Immature natural killer cell (primary cell): ENCODE results near the gene SBK3. TPM values are rescaled to one million over a fixed set of nuclear protein-coding genes. Genes with fewer than 3 reads are reported as not detected.
"Not testable (repeated sequence)": the region's sequence is repeated elsewhere in the genome, so short reads cannot be mapped to it uniquely, and the experiment has no call there.

ENCODE experiments used
- DNase-seq, 3 donors: peaks; one replicate each; pipeline ENCODE4 v3.0.0; 2022; ENCODE audit warnings: mixed read lengths in 1 of 3
- H3K27ac Mint-ChIP-seq, 6 donors: one replicate each; pipeline ENCODE4 v1.8.0; 2020; ENCODE audit warnings: mixed read lengths in 6 of 6, mild to moderate bottlenecking in 5 of 6, inconsistent platforms in 4 of 6, moderate library complexity in 3 of 6
- H3K27me3 Mint-ChIP-seq, 3 donors: one replicate each; pipeline ENCODE4 v1.8.0; 2020 to 2021; ENCODE audit warnings: low read depth in 3 of 3, mild to moderate bottlenecking in 3 of 3, mixed read lengths in 3 of 3, moderate library complexity in 3 of 3, inconsistent platforms in 1 of 3
- H3K36me3 Mint-ChIP-seq, 3 donors: one replicate each; pipeline ENCODE4 v1.8.0; 2020; ENCODE audit warnings: mixed read lengths in 3 of 3, inconsistent platforms in 2 of 3, mild to moderate bottlenecking in 2 of 3
- H3K4me1 Mint-ChIP-seq, 2 donors: one replicate each; pipeline ENCODE4 v1.8.0; 2020; ENCODE audit warnings: inconsistent platforms in 2 of 2, mild to moderate bottlenecking in 2 of 2, mixed read lengths in 2 of 2, moderate library complexity in 1 of 2
- H3K4me3 Mint-ChIP-seq, 5 donors: one replicate each; pipeline ENCODE4 v1.8.0; 2020; ENCODE audit warnings: mild to moderate bottlenecking in 5 of 5, mixed read lengths in 5 of 5, inconsistent platforms in 3 of 5, moderate library complexity in 3 of 5
- H3K9me3 Mint-ChIP-seq, 6 donors: one replicate each; pipeline ENCODE4 v1.8.0; 2020; ENCODE audit warnings: mild to moderate bottlenecking in 6 of 6, mixed read lengths in 6 of 6, inconsistent platforms in 4 of 6, moderate library complexity in 3 of 6
- polyA plus RNA-seq, 3 donors: library from polyadenylated mRNA; unstranded; fragments of 300-500 nt; fragmentation: Illumina TruSeq; gene quantifications; one replicate each; pipeline ENCODE4 v1.2.3, GENCODE V29; 2021

Gene SBK3
- polyA plus RNA-seq, 3 donors from 2014 or later: not detected

- peaks cover 4 to 14% (median 14%) of the 10 kb centered on the region in 3 donors for H3K36me3 Mint-ChIP-seq
- peak overlapping the region; percentile 70 to 89 (median 78) for H3K27ac Mint-ChIP-seq
- no peaks in the 10 kb centered on the region for H3K9me3 Mint-ChIP-seq
- H3K4me3 Mint-ChIP-seq: peak overlapping the region; percentile 79 to 93 (median 87)
- peaks cover 9 to 10% (median 9%) of the 10 kb centered on the region in 3 donors for H3K27me3 Mint-ChIP-seq
- peaks cover 28 to 33% of the 10 kb centered on the region in 2 donors for H3K4me1 Mint-ChIP-seq
- no peak for DNase-seq
Observed at GRCh38 chr19:55581145-55581822, 35.9 kb upstream of the SBK3 start.

GRCh38 chr19:55580628-55581144, 35.3 kb upstream of the SBK3 start, which contains the start of gene ZNF579:
TSS of gene ZNF579 (minus strand) at chr19:55580848. CDS start at chr19:55579639, 1,209 bp downstream.
- Mint-ChIP-seq H3K36me3 (peaks cover 4 to 14% (median 14%) of the 10 kb centered on the region in 3 donors), H3K27me3 (peaks cover 8 to 9% (median 9%) of the 10 kb centered on the region in 3 donors), H3K4me3 (peak within 1 kb of the TSS; percentile 87 to 97 (median 93)), H3K27ac (peak within 1 kb of the TSS; percentile 91 to 95 (median 94)), H3K4me1 (peaks cover 28% of the 10 kb centered on the region in 2 donors), H3K9me3 (no peaks in the 10 kb centered on the region)
- DNase-seq: peak; percentile 69 to 74 (median 73)

GRCh38 chr19:55579766-55580621, 34.7 kb upstream of the SBK3 start:
- H3K9me3 Mint-ChIP-seq: no peaks in the 10 kb centered on the region
- H3K36me3 Mint-ChIP-seq: peaks cover 4 to 14% (median 14%) of the 10 kb centered on the region in 3 donors
- H3K4me3 Mint-ChIP-seq: peak overlapping the region; percentile 87 to 97 (median 93)
- peaks cover 8 to 9% (median 9%) of the 10 kb centered on the region in 3 donors for H3K27me3 Mint-ChIP-seq
- peaks cover 21 to 24% of the 10 kb centered on the region in 2 donors for H3K4me1 Mint-ChIP-seq
- no peak for DNase-seq
- peak overlapping the region; percentile 91 to 95 (median 94) for H3K27ac Mint-ChIP-seq

GRCh38 chr19:55578761-55579747, 33.7 kb upstream of the SBK3 start:
- Mint-ChIP-seq H3K4me3 (peak overlapping the region; percentile 87 to 97 (median 93)), H3K27me3 (peaks cover 6 to 9% (median 9%) of the 10 kb centered on the region in 3 donors), H3K4me1 (peaks cover 21 to 24% of the 10 kb centered on the region in 2 donors), H3K36me3 (peaks cover 4 to 14% (median 14%) of the 10 kb centered on the region in 3 donors), H3K27ac (peak overlapping the region; percentile 91 to 95 (median 94)), H3K9me3 (no peaks in the 10 kb centered on the region)
- DNase-seq: no peak

GRCh38 chr19:55578031-55578760, 32.9 kb upstream of the SBK3 start:
- H3K9me3 Mint-ChIP-seq: no peaks in the 10 kb centered on the region
- peaks cover 6 to 12% (median 9%) of the 10 kb centered on the region in 3 donors for H3K27me3 Mint-ChIP-seq
- H3K36me3 Mint-ChIP-seq: peaks cover 4 to 14% (median 14%) of the 10 kb centered on the region in 3 donors
- H3K27ac Mint-ChIP-seq: no peak overlapping the region
- DNase-seq: no peak
- H3K4me3 Mint-ChIP-seq: no peak overlapping the region
- peaks cover 21 to 24% of the 10 kb centered on the region in 2 donors for H3K4me1 Mint-ChIP-seq

- peaks cover 4 to 14% (median 14%) of the 10 kb centered on the region in 3 donors for H3K36me3 Mint-ChIP-seq
- peak overlapping the region in 2 of 5 donors; percentile 28 to 49 for H3K4me3 Mint-ChIP-seq
- no peak for DNase-seq
- H3K27me3 Mint-ChIP-seq: peaks cover 3 to 14% (median 9%) of the 10 kb centered on the region in 3 donors
- H3K27ac Mint-ChIP-seq: peak overlapping the region in 4 of 6 donors; percentile 8 to 71 (median 52)
- H3K9me3 Mint-ChIP-seq: no peaks in the 10 kb centered on the region
- H3K4me1 Mint-ChIP-seq: peaks cover 17 to 21% of the 10 kb centered on the region in 2 donors
Observed at GRCh38 chr19:55576746-55577145, 31.4 kb upstream of the SBK3 start.

- not testable (repeated sequence) for DNase-seq, H3K4me1 Mint-ChIP-seq, H3K36me3 Mint-ChIP-seq, H3K27ac Mint-ChIP-seq, H3K4me3 Mint-ChIP-seq, H3K27me3 Mint-ChIP-seq, H3K9me3 Mint-ChIP-seq
Observed at GRCh38 chr19:55573929-55574328, 28.6 kb upstream of the SBK3 start.

- not testable (repeated sequence) for H3K36me3 Mint-ChIP-seq, H3K4me1 Mint-ChIP-seq, H3K4me3 Mint-ChIP-seq, H3K27ac Mint-ChIP-seq, H3K9me3 Mint-ChIP-seq, DNase-seq
- H3K27me3 Mint-ChIP-seq: peaks cover 3 to 12% (median 9%) of the 10 kb centered on the region in 3 donors
Observed at GRCh38 chr19:55569477-55569876, 24.1 kb upstream of the SBK3 start.

- H3K27me3 Mint-ChIP-seq: peaks cover 3 to 12% (median 6%) of the 10 kb centered on the region in 3 donors
- no peaks in the 10 kb centered on the region for H3K9me3 Mint-ChIP-seq
- no peaks in the 10 kb centered on the region for H3K4me1 Mint-ChIP-seq
- no peaks in the 10 kb centered on the region for H3K36me3 Mint-ChIP-seq
- DNase-seq: no peak
- no peak overlapping the region for H3K27ac Mint-ChIP-seq
- no peak overlapping the region for H3K4me3 Mint-ChIP-seq
Observed at GRCh38 chr19:55567708-55568328, 22.5 kb upstream of the SBK3 start.

GRCh38 chr19:55566823-55567222, 21.5 kb upstream of the SBK3 start:
- Mint-ChIP-seq H3K27me3 (peaks cover 4 to 12% (median 4%) of the 10 kb centered on the region in 3 donors), H3K36me3 (no peaks in the 10 kb centered on the region), H3K4me3 (no peak overlapping the region), H3K27ac (no peak overlapping the region), H3K9me3 (no peaks in the 10 kb centered on the region), H3K4me1 (no peaks in the 10 kb centered on the region)
- no peak for DNase-seq

- H3K9me3 Mint-ChIP-seq: no peaks in the 10 kb centered on the region
- peaks cover 0 to 4% (median 0%) of the 10 kb centered on the region in 3 donors for H3K36me3 Mint-ChIP-seq
- DNase-seq: no peak
- no peak overlapping the region for H3K27ac Mint-ChIP-seq
- no peak overlapping the region for H3K4me3 Mint-ChIP-seq
- H3K27me3 Mint-ChIP-seq: peaks cover 4 to 14% (median 4%) of the 10 kb centered on the region in 3 donors
- no peaks in the 10 kb centered on the region for H3K4me1 Mint-ChIP-seq
Observed at GRCh38 chr19:55563261-55563690, 17.9 kb upstream of the SBK3 start.

- H3K4me1 Mint-ChIP-seq: no peaks in the 10 kb centered on the region
- no peak overlapping the region for H3K4me3 Mint-ChIP-seq
- DNase-seq: no peak
- H3K27ac Mint-ChIP-seq: no peak overlapping the region
- H3K36me3 Mint-ChIP-seq: peaks cover 0 to 4% (median 0%) of the 10 kb centered on the region in 3 donors
- peaks cover 0 to 6% (median 2%) of the 10 kb centered on the region in 3 donors for H3K27me3 Mint-ChIP-seq
- no peaks in the 10 kb centered on the region for H3K9me3 Mint-ChIP-seq
Observed at GRCh38 chr19:55559684-55560083, 14.3 kb upstream of the SBK3 start.
